NCI-H748 (cell line): Measurements from ENCODE around the gene OSBP.
A peak's percentile ranks its signal among the peaks of the same experiment; 100 is the strongest.
"Not testable (repeated sequence)": the region's sequence is repeated elsewhere in the genome, so short reads cannot be mapped to it uniquely, and the experiment has no call there.

Experiments used
- DNase-seq: peaks from one replicate; lab custom pipeline; 2025; ENCODE audit not compliant: unreplicated experiment; lab: John Stamatoyannopoulos, UW

OSBP gene

DNA sequence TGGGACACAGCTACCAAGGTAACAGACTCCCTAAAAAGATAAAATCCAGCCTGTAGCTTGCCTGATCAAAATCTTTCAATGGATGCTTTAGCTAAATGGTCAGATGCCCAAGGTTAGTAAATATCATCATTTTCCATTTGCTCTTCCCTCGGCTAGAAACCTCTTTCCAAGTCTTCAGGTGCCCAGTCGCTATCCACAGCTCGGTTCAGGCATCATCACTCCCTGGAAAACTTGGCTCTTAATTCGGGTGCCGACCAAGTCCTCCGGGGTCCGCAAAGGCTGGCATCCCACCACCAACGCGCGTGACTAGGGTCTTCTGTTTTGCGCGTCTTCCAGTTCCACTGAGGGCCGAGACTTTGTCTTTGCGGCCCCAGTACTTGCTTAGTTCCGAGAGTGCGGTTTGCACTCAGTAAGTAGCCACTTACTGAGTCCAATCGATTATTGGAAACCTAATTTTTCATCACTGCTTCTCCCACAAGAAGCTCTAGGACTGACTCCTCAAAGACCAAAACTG, 59.9 kb downstream of the OSBP start:
- peak; percentile 63 for DNase-seq

DNA sequence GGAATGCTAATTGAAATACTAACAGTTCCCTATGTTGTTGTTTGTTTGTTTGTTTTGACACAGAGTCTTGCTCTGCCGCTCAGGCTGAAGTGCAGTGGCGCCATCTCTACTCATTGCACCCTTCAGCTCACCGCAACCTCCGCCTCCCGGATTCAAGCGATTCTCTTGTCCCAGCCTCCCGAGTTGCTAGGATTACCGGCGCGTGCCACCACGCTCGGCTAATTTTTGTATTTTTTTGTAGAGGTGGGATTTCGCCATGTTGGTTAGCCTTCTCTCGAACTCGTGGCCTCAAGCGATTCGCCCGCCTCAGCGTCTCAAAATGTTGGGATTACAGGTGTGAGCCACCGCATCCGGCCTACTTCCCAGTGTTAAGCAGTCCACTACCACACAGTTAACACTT, 62.3 kb downstream of the OSBP start:
- no peak for DNase-seq

GRCh38 chr11:59552844-59553243, 62.7 kb downstream of the OSBP start:
- peak; percentile 7 for DNase-seq

DNA sequence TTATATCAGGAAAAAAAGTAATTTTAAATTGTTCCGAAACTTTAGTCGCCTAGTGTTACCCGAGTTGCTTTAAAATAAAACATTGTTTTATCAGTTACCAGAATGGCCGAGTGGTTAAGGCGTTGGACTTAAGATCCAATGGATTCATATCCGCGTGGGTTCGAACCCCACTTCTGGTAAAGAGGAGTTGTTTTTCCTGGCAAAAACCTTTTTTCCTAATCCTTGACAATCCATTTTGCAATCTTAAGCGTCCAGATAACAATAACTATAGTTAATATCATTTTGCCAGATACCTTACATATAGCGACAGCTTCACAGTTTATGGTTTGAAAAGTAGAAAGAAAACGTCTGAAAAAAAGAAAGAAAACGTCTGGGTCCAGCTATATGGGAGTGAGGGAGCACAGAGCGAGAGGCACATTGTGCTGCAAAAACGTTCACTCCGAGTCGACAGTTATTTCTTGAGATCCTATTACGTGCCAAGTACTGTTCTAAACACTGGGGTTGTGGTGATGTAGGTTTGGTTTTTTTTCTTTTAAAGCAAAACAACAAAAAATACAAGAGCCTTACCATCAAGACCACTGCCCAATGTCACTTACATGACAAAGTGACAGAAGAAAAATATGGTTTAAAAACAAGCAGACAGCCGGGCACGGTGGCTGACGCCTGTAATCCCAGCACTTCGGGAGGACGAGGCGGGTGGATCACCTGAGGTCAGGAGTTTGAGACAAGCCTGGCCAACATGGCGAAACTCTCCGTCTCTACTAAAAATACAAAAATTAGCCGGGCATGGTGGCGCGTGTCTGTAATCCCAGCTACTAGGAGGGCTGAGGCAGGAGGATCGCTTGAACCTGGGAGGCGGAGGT, 63.7 kb downstream of the OSBP start:
- DNase-seq = peak; percentile 59

GRCh38 chr11:59550842-59551658, 64.5 kb downstream of the OSBP start:
- DNase-seq = peak; percentile 91

DNA sequence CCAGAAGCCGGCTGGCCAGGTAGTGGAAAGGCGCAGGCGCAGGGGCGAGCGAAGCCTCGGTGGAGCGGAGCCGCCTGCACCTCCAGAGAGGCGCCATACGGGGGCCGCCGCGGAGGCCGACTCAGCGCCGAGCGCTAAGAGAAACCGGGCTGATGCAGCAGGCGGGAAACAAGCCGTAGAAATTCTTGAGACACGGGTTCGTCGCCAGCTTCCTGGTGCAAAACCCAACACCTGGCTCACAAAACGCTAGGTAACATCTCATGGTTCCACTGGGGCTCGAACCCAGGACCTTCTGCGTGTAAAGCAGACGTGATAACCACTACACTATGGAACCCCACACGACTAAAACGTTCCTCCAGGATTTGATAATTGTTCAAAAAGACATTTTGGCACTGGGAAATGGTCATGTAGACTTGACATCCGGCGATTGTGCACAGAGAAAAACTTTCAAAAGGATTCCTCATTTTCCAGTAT, 65.2 kb downstream of the OSBP start:
- peak; percentile 95 for DNase-seq

- DNase-seq = no peak
Observed at GRCh38 chr11:59548309-59548656, 67.3 kb downstream of the OSBP start.

DNA sequence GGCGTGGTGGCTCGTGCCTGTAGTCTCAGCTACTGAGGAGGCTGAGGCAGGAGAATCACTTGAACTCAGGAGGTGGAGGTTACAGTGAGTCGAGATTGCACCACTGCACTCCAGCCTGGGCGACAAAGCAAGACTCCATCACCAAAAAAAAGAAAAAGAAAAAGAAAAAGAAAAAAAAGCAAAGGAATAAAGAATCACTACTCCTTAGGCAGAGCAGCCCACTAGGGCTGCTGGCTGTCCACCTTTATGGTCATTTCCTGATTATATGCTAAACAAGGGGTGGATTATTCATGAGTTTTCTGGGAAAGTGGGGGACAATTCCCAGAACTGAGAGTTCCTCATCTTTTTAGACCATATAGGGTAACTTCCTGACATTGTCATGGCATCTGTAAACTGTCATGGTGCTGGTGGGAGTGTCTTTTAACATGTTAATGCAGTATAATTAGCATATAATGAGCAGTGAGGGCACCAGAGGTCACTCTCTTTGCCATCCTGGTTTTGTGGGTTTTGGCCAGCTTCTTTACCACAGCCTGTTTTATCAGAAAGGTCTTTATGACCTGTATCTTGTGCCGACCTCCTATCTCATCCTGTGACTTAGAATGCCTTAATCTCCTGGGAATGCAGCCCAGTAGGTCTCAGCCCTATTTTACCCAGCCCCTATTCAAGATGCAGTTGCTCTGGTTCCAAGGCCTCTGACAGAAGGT, 67.8 kb downstream of the OSBP start:
- DNase-seq = not testable (repeated sequence)

- no peak for DNase-seq
Observed at GRCh38 chr11:59545179-59546020, 70.2 kb downstream of the OSBP start.

GRCh38 chr11:59544869-59545178, 70.8 kb downstream of the OSBP start:
- DNase-seq = no peak

- DNase-seq = not testable (repeated sequence)
Observed at GRCh38 chr11:59543713-59544112, 71.9 kb downstream of the OSBP start.

GRCh38 chr11:59542142-59542810, 73.3 kb downstream of the OSBP start:
- no peak for DNase-seq

DNA sequence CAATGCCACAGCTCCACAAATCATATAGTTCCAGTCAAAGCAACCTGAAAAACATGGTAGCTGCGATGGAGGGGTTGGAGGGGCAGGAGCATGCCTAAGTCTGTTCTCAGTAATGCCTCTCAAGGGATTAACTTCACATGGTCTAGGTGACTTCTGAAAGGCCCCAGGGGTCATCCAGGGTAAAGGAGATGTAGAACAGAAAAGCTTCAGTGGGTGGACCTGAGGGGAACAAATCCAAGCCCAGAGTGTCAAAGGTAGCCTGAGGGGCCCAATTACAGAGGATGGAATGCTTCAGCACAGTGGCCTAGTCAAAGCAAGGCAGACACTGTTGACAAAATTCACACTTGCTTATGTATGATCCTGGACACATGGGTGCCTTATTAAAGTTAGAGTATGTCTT, 80.9 kb downstream of the OSBP start:
- DNase-seq = no peak

- DNase-seq = no peak
Observed at GRCh38 chr11:59532620-59533019, 83.0 kb downstream of the OSBP start.

DNA sequence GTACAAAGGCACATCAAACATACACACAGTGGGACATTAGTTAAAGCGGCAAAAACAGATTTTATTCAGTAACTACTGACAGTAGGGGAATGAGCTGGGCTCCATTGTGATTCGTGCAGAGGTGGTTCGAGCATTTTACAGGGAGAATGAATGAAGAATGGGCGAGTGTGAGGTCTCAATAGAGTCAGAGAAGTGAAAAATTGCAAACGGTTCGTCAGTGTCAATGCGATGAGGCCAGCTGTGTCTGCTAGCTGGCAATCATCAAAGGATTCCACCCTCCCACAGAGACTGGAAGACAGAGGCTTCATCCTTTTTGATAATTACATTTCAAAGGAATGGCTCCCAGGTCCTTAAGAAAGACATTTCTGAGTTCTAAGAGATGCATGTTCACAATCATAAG, 86.9 kb downstream of the OSBP start:
- DNase-seq = no peak
